GM21528 (cell line): Measurements from ENCODE around the gene RHBDD1.
"Not testable (repeated sequence)": the region's sequence is repeated elsewhere in the genome, so short reads cannot be mapped to it uniquely, and the experiment has no call there.

Experiments used
- ATAC-seq: cut with Tn5 transposase; IDR thresholded peaks from one replicate; pipeline ENCODE4 v1.9.1; 2021; ENCODE audit warnings: mild to moderate bottlenecking, moderate library complexity; ENCODE audit not compliant: unreplicated experiment, low FRiP score

The RHBDD1 gene

GRCh38 chr2:226839951-226840350 lies 4.1 kb downstream of the RHBDD1 start:
- no peak for ATAC-seq

- ATAC-seq = not testable (repeated sequence)
These were observed 7.1 kb downstream of the RHBDD1 start for GRCh38 chr2:226843001-226843400.

GRCh38 chr2:226845386-226846116 lies 9.7 kb downstream of the RHBDD1 start:
- peak; percentile 57 for ATAC-seq

GRCh38 chr2:226847090-226847489 lies 11.2 kb downstream of the RHBDD1 start:
- no peak for ATAC-seq

- no peak for ATAC-seq
These were observed 11.7 kb downstream of the RHBDD1 start for GRCh38 chr2:226847511-226847910.

GRCh38 chr2:226849349-226849748 lies 13.5 kb downstream of the RHBDD1 start:
- ATAC-seq = no peak

- ATAC-seq = no peak
These were observed 14.2 kb downstream of the RHBDD1 start for GRCh38 chr2:226850024-226850423.

- no peak for ATAC-seq
These were observed 19.9 kb downstream of the RHBDD1 start for GRCh38 chr2:226855787-226856186.

GRCh38 chr2:226860087-226860486 lies 24.2 kb downstream of the RHBDD1 start:
- ATAC-seq = peak; percentile 52

GRCh38 chr2:226862623-226863022 lies 26.8 kb downstream of the RHBDD1 start:
- ATAC-seq = peak; percentile 78

- no peak for ATAC-seq
These were observed 29.4 kb downstream of the RHBDD1 start for GRCh38 chr2:226865273-226865672.

- ATAC-seq = no peak
These were observed 29.9 kb downstream of the RHBDD1 start for GRCh38 chr2:226865710-226866109.

- ATAC-seq = no peak
These were observed 32.7 kb downstream of the RHBDD1 start for GRCh38 chr2:226868331-226869162.

- ATAC-seq = no peak
These were observed 33.5 kb downstream of the RHBDD1 start for GRCh38 chr2:226869371-226869770.

- ATAC-seq = peak; percentile 75
These were observed 37.3 kb downstream of the RHBDD1 start for GRCh38 chr2:226873051-226873620.

- ATAC-seq = no peak
These were observed 38.0 kb downstream of the RHBDD1 start for GRCh38 chr2:226873826-226874225.

GRCh38 chr2:226874749-226875148 lies 38.9 kb downstream of the RHBDD1 start:
- no peak for ATAC-seq

GRCh38 chr2:226875438-226876225 lies 39.8 kb downstream of the RHBDD1 start:
- no peak for ATAC-seq

- no peak for ATAC-seq
These were observed 41.6 kb downstream of the RHBDD1 start for GRCh38 chr2:226877491-226877890.

- no peak for ATAC-seq
These were observed 45.4 kb downstream of the RHBDD1 start for GRCh38 chr2:226881287-226881686.

- no peak for ATAC-seq
These were observed 46.8 kb downstream of the RHBDD1 start for GRCh38 chr2:226882606-226883005.
